Measurements from ENCODE around the gene PCTP.
A peak's percentile ranks its signal among the peaks of the same experiment; 100 is the strongest.

The PCTP gene

GRCh38 chr17:55825213-55825612 lies 74.4 kb downstream of the PCTP start:
- DNase-seq (ENCODE audit: low read depth, low spot score), result no peak
- no peak overlapping the region for H3K4me3 ChIP-seq (ENCODE audit: low read depth, low read length)
- in situ Hi-C loops (cut with HindIII; ENCODE audit: low sequenced_read_pairs), result no loop called here
- TF ChIP-seq CTCF (IDR thresholded peaks at IDR 0.05; ENCODE audit: low read depth, low read length), result peak; percentile 18
